ENCODE measurements around the gene TPRG1L.

TPRG1L gene

DNA sequence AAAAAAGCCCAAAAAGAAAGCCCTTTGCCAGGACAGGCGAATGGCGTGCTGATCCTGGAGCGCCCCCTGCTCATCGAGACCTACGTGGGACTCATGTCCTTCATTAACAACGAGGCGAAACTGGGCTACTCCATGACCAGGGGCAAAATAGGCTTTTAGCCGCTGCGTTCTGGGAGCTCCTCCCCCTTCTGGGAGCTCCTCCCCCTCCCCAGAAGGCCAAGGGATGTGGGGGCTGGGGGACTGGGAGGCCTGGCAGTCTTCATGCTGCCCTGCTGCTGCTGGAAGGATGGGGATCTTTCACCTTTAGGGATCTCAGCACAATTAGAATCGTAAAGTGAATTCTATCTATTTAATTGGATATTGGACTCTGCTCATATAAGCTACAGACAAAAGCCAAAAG is 3.6 kb downstream of the TPRG1L start:
- DNase-seq (ENCODE audit: low spot score) = no peak

DNA sequence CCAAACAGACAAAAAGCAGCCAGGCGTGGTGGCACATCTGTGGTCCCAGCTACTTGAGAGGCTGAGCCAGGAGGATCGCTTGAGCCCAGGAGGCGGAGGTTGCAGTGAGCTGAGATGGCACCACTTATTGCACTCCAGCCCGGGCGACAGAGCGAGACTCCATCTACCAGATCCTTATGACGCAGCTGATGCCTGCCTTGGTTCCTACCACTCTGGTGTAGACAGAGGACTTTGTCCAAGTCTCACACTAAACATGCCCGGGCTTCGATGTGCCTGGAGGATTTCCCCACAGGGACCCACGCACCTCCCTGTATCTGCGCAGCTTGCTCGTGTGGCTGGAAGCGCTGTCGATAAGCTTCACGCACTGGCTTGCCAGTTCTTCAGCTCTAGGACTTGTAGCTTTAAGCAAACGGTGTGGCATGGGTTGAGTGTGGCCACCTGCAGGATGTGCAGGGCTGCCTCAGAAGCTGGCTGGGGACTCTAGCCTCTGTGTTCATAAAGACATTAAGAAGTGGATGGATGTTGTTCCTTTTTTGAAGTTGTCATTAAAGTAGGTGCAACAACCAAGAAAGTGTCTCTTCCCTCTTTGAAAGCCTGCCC is 4.8 kb downstream of the TPRG1L start:
- no peak for DNase-seq (ENCODE audit: low spot score)

DNA sequence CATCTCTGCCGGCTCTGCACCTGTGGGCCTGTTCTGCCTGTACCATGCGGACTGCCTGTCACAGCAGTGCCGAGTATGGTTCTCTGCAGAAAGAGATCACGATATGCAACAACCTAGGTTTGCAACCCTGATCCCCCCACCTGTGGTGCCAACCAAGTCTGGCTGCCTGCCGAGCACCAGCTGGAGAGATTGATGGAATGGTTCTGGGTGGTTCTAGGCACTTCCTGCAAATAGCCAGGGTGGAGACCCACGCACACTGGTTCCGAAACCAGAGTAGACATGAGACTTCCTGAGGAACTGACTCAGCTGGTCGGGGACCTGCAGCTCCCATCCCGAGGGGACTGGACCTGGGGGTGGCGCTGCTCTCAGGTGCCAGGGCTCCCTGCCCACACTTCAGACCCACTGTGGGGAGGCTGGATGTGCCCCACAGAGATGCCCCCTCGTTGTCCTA is 5.4 kb downstream of the TPRG1L start:
- DNase-seq (ENCODE audit: low spot score) = no peak

DNA sequence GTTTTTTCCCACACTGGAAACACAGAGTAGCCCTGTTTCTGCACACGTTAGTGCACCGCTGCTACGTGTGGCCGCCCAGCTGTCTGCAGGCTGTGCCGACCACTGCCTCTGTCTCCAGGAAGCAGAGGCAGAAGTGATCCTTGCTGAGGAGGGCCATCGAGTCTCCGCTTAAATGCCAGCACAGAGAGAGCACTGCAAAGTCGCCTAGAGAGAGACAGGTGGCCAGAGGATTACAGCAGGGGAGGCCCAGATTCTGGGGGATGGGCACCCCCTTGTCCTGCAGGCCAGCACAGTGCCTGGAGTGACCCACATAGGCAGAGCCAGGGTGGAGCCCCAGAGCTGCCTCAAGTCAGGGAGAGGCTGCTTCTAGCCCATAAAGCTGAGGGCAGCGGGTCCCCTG is 6.1 kb downstream of the TPRG1L start:
- DNase-seq (ENCODE audit: low spot score) = no peak

DNA sequence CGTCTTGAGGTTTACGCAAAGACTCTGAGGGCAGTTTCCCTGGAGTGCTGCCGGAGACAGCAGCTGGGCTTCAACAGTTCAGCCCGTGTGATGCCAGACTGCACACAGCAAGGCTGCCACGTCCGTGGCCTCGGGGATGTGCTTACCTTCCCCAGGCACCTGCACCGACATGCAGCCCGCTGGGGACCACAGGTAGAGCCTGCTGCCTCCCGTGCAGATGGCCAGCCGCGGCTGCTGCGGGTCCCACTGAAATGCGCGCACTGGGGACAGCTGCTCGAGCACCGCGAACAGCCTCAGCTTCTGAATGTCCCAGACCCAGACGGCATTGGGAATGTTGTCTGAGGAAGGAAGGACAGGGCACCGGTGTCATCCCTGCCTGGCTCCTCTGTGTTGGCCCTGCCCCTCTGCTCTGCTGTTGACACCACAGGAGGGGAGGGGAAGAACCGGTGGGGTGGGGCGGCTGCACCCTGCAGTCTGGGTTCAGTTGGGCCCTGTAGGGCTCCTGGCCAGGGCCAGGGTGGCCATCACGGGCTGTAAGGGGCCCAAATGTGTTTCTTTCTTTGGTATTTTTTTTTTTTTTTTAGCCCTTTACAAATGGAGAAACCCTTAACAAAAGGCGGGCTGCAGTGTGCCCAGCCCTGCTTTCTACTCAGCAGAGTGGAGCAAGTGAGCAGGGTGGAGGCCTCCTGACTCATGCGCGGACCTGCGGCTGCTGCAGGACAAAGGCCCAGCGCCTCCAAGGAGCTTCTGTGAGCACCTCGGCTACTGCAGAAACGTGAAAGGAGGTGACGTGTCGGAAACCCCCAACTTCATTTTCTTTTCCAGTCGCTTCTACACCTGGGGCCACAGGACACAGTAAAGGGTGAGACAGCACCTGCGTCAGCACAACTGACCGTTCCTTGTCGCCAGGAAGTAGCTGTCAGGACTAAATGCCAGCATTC is 6.8 kb downstream of the TPRG1L start:
- no peak for DNase-seq (ENCODE audit: low spot score)

DNA sequence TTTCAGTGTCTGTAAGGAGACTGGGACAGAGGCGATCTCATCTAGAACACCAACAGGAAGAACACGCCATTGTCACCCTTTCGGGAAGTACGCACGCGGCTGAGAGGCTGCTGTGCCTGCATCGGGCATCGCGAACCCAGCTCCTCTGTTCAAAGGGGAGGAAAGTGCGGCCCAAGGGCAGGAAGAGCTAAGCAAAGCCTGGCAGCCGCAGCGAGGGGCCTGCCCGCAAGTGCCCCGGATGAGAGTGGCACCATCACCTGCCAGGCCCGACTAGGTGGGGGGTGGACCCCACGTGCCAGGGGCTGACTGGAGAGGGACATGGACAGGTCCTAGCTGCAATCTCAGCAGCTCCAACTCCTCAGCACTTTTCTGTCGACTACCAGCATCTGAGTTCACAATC is 7.5 kb downstream of the TPRG1L start:
- no peak for DNase-seq (ENCODE audit: low spot score)

DNA sequence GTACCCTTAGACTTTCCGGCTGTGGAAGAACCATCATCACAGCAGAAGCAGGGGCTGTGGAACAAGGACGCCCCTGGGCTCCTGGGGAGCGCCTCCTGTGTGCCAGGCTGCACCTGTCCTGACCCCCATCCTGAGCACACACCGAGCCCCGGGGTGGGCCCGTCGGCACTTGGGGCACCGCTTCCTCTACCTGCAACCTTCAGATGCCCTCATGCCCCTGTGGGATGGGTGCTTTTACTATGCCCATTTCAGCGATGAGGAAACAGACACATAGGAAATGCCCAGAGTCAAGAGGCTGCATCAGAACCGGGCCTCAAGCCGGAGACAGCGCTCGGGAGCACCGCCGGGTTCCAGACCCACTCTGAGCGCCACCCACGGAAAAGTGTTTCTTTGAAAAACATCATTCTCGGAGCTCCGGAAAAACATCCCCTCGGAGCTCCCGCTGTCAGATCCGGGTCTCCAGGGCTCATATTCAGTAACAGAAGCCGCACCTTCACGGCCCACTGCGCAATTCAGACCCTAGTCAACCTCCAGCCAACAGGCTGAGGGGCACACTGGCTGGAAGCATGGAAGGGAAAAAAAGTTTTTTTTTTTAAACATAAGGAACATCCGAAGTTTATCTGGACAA is 8.0 kb downstream of the TPRG1L start:
- DNase-seq (ENCODE audit: low spot score) = no peak

DNA sequence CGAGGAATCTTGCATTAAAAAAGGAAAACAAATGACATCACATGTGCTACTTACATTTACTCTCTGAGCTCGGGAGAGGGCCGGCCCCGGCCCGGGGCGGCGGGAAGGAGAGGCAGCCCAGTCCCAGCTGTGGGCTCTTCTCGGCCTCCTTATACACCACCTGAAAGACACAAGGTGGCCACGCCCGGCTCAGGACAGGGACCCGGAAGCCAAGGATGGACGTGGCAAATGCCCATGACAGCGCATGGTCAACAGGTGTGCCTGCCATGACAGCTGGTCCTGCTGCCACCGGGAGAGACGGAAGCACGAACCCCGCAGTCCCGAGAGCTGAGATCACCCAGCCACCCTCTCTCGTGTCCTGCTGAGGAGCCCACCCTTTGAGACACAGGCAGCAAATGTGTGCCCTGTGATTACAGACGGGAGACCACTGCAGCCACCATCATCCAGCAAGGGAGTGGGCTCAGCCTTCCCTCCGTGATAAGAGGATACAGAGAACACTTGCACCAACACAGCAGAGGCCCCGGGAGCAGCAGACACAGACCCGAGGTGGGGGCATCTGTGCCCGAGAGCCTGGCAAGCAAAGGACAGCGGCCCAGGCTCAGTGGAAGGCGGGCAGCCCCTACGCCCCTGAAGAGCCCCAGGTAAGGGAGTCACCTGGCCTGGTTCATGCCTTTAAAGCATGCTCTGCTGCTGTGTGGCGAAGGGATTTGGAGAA is 8.7 kb downstream of the TPRG1L start:
- DNase-seq (ENCODE audit: low spot score) = no peak

DNA sequence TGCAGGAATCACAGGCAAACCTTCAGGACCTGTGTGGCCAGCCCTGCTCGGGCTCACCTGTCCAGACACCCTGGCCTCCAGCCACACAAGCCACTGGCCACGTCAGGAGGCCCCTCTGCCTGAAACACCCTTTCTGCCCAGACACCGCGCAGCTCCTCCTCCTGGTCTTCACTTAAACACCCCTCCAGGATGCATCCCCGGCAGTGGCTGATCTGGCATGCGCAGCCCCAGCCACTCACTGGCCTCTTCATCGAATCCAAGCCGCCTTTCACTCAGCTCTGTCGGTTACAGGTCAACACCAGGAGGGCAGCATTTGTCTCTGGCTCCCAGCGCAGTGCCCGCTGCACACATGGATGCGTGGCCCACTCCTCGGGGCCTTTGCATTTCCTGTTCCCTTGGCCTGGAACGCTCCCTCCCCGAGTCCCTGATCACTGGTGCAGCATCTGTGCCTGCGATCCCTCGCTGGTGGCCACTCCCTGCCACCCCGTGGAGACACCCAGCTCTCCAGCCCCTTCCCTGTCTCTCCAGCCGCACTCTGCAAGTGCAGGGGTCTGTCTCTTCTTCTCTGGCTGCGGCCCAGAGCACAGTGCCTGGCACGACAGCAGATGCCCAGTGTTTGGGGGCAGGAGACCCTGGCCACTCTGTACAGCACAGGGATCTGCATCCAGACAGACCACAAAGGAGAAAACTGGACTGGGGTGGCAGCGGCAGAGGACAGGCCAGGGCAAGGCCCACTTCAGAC is 9.4 kb downstream of the TPRG1L start:
- DNase-seq (ENCODE audit: low spot score) = no peak

DNA sequence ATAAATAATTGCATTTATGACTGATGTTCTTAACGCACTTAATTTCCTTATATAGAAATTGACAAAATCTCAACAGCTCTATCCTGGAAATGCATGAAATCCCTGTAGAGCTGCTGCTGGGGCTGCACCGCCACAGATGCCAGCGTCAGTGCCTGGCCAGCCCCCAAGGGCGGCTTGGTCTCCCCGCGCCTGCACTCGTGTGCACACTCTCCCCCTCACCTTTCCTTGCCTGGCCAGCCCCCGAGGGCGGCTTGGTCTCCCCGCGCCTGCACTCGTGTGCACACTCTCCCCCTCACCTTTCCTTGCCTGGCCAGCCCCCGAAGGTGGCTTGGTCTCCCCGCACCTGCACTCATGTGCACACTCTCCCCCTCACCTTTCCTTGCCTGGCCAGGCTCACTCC is 11.3 kb downstream of the TPRG1L start:
- DNase-seq (ENCODE audit: low spot score) = no peak

DNA sequence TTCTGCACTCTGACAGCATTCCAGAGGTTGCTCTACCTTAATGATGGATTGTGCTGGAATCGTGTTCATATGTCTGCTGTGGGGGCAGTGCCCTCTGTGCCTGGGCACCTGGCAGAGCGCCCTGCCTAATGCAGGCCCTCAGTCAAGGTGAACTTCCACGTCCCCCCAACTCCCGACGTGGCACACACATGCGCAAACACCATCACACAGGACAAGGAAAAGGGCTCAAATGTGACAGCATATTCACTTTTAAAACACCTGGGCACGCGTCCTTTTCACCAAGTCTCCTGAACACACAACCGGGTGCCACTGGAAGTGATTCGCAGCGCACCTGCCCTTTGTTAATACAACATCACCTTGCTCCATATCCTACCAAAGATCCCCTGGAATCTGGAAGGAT is 11.7 kb downstream of the TPRG1L start:
- DNase-seq (ENCODE audit: low spot score) = no peak

DNA sequence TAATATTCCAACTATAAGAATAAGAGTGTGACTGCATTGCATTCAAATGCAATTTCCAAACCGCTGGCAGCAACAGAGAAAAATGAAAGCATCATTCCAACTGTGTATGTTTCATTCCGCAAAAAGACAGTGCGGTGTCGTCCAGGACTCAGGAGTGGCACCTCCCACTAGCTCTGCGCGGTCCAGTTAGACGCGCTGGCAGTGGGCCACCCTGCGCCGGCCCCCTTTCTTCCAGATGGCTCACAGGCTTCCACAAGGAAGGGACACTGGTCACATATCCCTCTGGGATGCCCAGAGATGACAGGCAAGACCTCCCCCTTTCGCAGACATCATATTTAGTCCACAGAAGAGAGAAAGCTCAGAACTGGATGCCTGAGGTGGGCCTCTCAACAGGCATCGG is 13.2 kb downstream of the TPRG1L start:
- DNase-seq (ENCODE audit: low spot score) = no peak

DNA sequence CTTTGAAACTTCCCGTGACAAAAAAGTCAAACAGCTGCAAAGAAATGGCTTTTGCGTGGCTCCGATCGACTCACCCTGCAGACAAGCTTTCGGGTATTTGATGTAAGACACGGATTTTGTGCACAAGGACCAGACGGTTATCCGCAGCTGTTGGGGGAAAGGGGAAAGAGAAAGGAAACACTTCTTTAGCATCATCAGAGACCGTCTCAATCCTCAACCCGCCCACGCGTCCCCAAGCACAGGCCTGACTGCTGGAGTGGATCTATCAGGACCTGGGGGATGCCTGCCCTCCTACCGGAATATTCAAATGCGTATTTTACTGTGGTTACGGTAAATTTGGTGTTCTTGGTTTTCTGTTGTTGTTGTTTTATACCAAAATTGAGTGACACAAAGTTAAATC is 13.9 kb downstream of the TPRG1L start:
- DNase-seq (ENCODE audit: low spot score) = no peak

DNA sequence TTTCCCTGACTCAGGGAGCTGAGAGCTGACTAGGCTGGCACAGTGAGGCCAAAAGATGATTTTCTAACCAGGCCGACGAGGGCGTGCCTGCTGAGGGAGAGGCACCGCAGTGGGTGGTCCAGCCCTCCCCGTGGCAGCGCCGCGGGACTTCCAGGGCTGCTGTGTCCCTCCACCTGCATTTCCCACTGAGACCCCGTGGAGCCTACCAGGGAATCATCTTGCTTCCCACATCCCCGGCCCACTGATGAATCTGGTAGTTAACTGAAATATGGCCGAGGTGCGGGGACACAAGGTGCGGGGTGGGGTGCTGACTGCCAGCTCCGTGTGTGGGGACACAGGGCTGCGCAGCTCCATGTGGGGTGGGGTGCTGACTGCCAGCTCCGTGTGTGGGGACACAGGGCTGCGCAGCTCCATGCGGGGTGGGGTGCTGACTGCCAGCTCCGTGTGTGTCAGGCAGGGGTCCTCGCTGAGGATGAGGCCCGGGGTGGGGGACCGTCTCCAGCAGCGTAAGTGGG is 14.6 kb downstream of the TPRG1L start:
- no peak for DNase-seq (ENCODE audit: low spot score)

DNA sequence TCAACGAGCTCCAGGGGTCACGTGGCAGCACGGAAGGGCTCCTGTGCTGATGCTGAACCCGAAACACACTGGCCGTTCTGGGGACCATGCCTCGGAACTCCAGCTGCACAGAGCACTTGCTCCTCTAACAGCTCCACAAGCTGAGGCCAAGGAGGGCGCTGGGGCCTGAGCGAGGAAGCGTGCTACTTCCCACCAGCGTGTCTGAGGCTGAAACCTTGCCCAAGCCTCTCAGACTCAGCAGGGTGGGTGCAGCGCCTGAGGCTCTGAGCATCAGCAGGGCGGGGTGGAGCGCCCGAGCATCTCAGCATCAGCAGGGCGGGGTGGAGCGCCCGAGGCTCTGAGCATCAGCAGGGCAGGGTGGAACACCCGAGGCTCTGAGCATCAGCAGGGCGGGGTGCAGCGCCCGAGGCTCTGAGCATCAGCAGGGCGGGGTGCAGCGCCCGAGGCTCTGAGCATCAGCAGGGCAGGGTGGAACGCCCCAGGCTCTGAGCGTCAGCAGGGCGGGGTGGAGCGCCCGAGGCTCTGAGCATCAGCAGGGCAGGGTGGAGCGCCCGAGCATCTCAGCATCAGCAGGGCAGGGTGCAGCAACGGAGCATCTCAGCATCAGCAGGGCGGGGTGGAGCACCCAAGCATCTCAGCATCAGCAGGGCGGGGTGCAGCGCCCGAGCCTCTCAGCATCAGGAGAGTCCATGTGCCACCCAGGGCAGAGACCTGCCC is 15.5 kb downstream of the TPRG1L start:
- no peak for DNase-seq (ENCODE audit: low spot score)

DNA sequence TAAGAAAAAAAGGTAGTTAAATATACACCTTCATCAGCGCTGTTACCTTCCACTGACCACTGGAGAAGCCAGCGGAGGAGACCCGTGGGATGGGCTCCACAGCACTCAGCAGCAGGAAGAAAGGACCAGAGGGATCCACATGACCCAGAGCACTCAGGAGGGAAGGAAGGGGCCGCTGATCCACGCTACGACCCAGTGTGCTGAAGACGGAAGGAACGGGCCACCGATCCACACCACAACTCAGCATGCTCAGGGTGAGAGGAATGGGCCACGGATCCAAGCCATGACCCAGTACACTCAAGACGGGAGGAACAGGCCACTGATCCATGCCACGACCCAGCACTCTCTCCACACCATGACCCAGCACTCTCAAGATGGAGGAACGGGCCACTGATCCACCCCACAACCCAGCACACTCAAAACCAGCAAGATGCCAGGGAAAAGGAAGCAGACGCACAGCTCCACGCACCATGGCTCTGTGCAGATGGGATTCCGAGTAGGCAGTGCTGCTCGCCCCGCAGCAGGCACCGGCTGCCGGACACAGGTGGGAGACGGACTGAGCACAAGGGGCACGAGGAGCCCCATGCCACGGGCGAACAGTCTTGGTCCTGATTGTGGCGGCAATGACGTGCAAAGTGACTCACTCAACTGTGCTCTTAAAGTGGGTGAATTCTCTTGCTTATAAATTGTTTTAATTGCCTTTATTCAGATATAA is 16.4 kb downstream of the TPRG1L start:
- no peak for DNase-seq (ENCODE audit: low spot score)

DNA sequence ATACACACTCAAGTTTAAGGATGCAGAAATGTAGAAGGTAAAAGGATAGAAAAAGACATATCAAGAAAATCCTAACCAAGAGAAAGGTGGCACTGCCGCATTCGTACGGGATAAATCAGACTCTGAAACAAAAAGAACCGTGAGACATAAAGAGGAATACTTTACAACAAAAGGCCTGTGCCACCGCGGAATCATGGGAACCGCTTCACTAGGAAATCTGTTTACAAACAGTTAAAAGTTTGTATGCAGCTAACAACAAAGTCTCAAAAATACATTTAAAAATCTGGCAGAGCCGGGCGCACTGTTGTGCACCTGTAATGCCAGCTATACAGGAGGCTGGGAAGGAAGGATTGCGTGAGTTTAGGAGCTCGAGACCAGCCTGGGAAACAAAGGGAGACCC is 17.0 kb downstream of the TPRG1L start:
- no peak for DNase-seq (ENCODE audit: low spot score)

DNA sequence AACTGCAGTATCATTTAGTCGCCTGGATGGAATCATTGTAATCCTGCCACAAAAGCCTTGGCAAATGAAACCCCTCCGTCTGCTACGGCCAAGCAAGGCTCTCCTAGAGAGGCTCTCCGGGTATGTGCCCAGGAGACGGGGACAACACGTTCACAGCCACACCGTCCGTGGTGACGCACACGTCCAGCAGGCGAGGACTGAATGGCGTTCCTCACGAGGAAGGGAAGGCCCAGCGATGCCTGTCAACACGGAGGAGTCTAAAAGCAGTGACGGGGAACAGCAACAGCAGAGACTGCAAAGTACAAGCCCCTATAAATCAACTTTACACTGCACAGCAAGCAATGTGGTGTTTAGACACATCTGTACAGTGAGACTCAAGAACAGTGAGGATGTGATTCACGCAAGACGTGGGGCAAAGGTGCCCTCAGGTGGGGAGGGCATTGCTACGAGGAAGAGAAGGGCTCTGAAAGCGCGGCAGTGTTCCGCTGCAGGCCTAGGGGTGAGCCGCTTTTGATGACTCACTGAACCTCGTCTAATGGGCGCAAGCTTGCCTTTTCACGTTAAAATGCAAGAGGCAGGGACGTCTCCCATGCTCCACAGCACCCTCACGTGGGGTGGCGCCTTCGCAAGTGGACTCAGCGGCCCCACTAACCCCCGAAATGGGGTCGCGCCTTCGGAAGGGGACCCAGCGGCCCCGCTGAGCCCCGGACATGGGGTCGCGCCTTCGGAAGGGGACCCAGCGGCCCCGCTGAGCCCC is 18.3 kb downstream of the TPRG1L start:
- no peak for DNase-seq (ENCODE audit: low spot score)

DNA sequence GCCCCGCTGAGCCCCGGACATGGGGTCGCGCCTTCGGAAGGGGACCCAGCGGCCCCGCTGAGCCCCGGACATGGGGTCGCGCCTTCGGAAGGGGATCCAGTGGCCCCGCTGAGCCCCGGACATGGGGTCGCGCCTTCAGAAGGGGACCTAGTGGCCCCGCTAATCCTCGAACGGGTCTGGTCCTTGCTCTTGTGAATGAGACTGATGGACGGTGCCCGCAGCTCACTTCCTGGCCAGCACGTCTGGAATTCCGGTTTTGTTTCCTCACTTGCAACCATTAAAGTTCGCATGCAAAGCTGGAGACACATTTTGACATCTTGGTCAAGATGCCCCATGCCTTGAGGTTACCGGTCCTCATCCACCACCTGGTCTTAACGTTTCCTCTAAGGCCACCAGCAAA is 19.5 kb downstream of the TPRG1L start:
- DNase-seq (ENCODE audit: low spot score) = no peak

DNA sequence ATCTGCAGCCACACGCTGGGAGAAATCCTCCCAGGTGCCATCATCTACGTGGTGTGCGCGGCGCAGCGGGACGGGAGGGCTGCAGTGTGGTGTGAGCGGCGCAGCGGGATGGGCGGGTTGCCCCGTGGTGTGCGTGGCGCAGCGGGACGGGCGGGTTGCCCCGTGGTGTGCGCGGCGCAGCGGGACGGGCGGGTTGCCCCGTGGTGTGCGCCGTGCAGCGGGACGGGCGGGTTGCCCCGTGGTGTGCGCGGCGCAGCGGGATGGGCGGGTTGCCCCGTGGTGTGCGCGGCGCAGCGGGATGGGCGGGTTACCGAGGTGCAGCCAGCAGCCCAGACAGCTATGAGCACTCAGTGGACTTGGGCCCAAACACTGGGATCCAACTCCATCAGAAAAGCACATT is 20.4 kb downstream of the TPRG1L start:
- no peak for DNase-seq (ENCODE audit: low spot score)

Data from LoVo (cell line).